Transverse colon (tissue), 4 donors: ENCODE results near the gene MEG3.

Experiments
- POLR2A ChIP-seq: fragments of 450-650 bp; IDR thresholded peaks from one replicate; pipeline ENCODE4 v1.6.1; 2016; ENCODE audit warnings: antibody characterized with exemption, mild to moderate bottlenecking, moderate library complexity
- POLR2AphosphoS5 ChIP-seq, 3 donors: sonication (generic); formaldehyde crosslinking; IDR thresholded peaks; one replicate each; pipeline ENCODE4 v1.6.1; 2016; ENCODE audit warnings: antibody characterized with exemption in 3 of 3
- TF ChIP-seq, protein P1 (sequence below), 5 experiments: fragments of 200-600 bp in 3 of 5; fragments of 450-650 bp in 2 of 5; sonication (generic) in 3 of 5; IDR thresholded peaks; 1 replicate in 2 of 5; 2 replicates in 3 of 5; pipeline ENCODE4 v1.5.1; 2016 to 2017; ENCODE audit warnings: antibody characterized with exemption in 5 of 5, inconsistent platforms in 3 of 5, mild to moderate bottlenecking in 2 of 5, moderate library complexity in 1 of 5

DNA sequence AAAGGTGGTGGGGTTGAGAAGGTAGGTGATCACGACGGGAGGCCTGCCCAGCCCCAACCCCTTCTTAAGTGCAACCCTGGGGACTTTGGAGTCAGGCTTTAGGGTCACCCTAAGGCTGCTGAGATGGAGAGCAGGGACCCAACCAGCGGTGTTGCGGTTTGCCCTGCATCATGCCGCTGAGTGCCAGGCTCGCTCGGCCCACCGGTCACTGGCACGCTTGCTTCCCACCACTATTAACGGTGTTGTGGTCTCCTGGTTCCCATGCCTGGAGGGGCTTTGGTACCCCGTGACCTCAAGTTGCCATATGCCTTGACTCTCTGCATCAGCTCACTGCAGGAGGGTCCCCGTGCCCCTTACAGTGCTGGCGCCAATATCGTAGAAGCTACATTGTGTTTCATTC lies 18.4 kb upstream of the MEG3 start:
- TF ChIP-seq, protein P1, sequence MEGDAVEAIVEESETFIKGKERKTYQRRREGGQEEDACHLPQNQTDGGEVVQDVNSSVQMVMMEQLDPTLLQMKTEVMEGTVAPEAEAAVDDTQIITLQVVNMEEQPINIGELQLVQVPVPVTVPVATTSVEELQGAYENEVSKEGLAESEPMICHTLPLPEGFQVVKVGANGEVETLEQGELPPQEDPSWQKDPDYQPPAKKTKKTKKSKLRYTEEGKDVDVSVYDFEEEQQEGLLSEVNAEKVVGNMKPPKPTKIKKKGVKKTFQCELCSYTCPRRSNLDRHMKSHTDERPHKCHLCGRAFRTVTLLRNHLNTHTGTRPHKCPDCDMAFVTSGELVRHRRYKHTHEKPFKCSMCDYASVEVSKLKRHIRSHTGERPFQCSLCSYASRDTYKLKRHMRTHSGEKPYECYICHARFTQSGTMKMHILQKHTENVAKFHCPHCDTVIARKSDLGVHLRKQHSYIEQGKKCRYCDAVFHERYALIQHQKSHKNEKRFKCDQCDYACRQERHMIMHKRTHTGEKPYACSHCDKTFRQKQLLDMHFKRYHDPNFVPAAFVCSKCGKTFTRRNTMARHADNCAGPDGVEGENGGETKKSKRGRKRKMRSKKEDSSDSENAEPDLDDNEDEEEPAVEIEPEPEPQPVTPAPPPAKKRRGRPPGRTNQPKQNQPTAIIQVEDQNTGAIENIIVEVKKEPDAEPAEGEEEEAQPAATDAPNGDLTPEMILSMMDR (IDR thresholded peaks at IDR 0.05) = no peak
- TF ChIP-seq POLR2AphosphoS5 (IDR thresholded peaks at IDR 0.05) (no peak), POLR2A (no peak)
